22Rv1 (cell line): ENCODE measurements around the gene MIR17HG.

ENCODE experiments used
- H3K27ac ChIP-seq: fragments of 450-650 bp; 2 replicates; pipeline ENCODE4 v1.5.1; 2017
- CTCF ChIP-seq: fragments of 450-650 bp; IDR thresholded peaks from 2 replicates; pipeline ENCODE4 v1.5.1; 2017; ENCODE audit warnings: mild to moderate bottlenecking
- ZFX ChIP-seq: fragments of 450-650 bp; IDR thresholded peaks from 2 replicates; pipeline ENCODE4 v1.6.1; 2017; ENCODE audit warnings: antibody characterized with exemption, borderline replicate concordance

MIR17HG gene

GRCh38 chr13:91370501-91370900 lies 23.0 kb downstream of the MIR17HG start:
- no peak for TF ChIP-seq ZFX
- TF ChIP-seq CTCF, result no peak
- H3K27ac ChIP-seq, result no peak overlapping the region

- TF ChIP-seq CTCF (no peak), ZFX (no peak)
- no peak overlapping the region for H3K27ac ChIP-seq
Observed at GRCh38 chr13:91372911-91373310, 25.4 kb downstream of the MIR17HG start.

- TF ChIP-seq CTCF (peak; percentile 76), ZFX (no peak)
- no peak overlapping the region for H3K27ac ChIP-seq
Observed at GRCh38 chr13:91375116-91375729, 27.7 kb downstream of the MIR17HG start.

- no peak overlapping the region for H3K27ac ChIP-seq
- TF ChIP-seq ZFX (no peak), CTCF (peak; percentile 71)
Observed at GRCh38 chr13:91381371-91381770, 33.9 kb downstream of the MIR17HG start.

GRCh38 chr13:91383836-91384235 lies 36.3 kb downstream of the MIR17HG start:
- TF ChIP-seq ZFX (no peak), CTCF (no peak)
- no peak overlapping the region for H3K27ac ChIP-seq

GRCh38 chr13:91384896-91385295 lies 37.4 kb downstream of the MIR17HG start:
- TF ChIP-seq ZFX (no peak), CTCF (no peak)
- H3K27ac ChIP-seq, result no peak overlapping the region

GRCh38 chr13:91389186-91389585 lies 41.7 kb downstream of the MIR17HG start:
- no peak for TF ChIP-seq ZFX
- TF ChIP-seq CTCF, result no peak
- no peak overlapping the region for H3K27ac ChIP-seq
